ENCODE results near the gene KCNJ10. TPM values are rescaled to one million over a fixed set of nuclear protein-coding genes. Genes with fewer than 3 reads are reported as not detected.

KCNJ10 gene
- total RNA-seq, 1 donor from 2014 or later: 0.04 TPM

DNA sequence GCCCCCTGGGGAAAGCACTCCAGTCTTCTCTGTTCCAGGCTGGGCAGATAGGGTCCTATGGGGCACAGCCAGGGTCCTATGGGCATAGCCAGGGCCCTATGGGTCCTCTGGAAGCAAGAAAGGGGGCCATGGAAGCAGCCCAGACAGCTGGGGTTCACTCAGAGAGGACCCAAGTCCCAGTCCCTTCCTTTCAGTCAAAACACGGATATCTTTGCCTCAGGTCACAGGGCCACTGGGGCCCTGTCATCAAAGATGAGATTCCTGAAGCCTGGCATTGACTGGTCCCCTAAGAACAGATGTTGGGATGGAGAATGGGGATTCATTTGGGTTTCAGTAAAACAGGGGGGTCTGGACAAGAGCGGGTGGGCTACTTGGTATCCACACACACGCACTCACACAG is 19.9 kb upstream of the KCNJ10 start:
- Histone ChIP-seq H3K4me3 (ENCODE audit: low read depth, low read length) (no peak overlapping the region), H3K27me3 (ENCODE audit: control insufficient read depth, insufficient read depth, low read length) (no peaks in the 10 kb centered on the region), H3K36me3 (ENCODE audit: control insufficient read depth, insufficient read depth, low read length) (peaks cover 1% of the 10 kb centered on the region)
- TF ChIP-seq, protein P1, sequence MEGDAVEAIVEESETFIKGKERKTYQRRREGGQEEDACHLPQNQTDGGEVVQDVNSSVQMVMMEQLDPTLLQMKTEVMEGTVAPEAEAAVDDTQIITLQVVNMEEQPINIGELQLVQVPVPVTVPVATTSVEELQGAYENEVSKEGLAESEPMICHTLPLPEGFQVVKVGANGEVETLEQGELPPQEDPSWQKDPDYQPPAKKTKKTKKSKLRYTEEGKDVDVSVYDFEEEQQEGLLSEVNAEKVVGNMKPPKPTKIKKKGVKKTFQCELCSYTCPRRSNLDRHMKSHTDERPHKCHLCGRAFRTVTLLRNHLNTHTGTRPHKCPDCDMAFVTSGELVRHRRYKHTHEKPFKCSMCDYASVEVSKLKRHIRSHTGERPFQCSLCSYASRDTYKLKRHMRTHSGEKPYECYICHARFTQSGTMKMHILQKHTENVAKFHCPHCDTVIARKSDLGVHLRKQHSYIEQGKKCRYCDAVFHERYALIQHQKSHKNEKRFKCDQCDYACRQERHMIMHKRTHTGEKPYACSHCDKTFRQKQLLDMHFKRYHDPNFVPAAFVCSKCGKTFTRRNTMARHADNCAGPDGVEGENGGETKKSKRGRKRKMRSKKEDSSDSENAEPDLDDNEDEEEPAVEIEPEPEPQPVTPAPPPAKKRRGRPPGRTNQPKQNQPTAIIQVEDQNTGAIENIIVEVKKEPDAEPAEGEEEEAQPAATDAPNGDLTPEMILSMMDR (IDR thresholded peaks at IDR 0.05; ENCODE audit: insufficient read depth, low read length, poor library complexity, severe bottlenecking): no peak
- no peak for DNase-seq (ENCODE audit: low read depth)

DNA sequence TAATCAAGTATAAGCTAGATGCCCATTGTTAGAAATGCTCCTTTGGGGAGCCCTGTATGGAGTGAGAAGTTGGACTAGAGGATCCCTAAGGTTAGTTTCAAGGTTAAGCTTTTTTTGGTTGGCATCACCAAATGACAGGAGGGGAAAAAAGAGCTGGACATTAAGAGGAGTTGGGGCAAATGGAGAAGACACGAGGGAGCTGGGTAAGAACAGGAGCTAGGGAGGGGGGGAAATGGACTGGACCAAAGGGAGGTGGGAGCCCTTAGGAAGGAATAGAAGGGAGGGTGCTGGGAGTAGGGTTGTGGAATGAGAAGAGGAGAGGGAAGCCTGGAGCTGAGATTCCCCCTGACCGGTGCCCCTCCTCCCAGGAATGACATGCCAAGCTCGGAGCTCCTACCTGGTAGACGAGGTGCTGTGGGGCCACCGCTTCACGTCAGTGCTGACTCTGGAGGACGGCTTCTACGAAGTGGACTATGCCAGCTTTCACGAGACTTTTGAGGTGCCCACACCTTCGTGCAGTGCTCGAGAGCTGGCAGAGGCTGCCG is 17.2 kb upstream of the KCNJ10 start:
- DNase-seq (ENCODE audit: low read depth): no peak
- no peaks in the 10 kb centered on the region for H3K36me3 ChIP-seq (ENCODE audit: control insufficient read depth, insufficient read depth, low read length)
- TF ChIP-seq, protein P1 (IDR thresholded peaks at IDR 0.05; ENCODE audit: insufficient read depth, low read length, poor library complexity, severe bottlenecking): no peak
- no peak overlapping the region for H3K4me3 ChIP-seq (ENCODE audit: low read depth, low read length)
- peaks cover 23% of the 10 kb centered on the region for H3K27me3 ChIP-seq (ENCODE audit: control insufficient read depth, insufficient read depth, low read length)

GRCh38 chr1:160086456-160086892 is 16.5 kb upstream of the KCNJ10 start:
- Histone ChIP-seq H3K27me3 (ENCODE audit: control insufficient read depth, insufficient read depth, low read length) (peaks cover 28% of the 10 kb centered on the region), H3K36me3 (ENCODE audit: control insufficient read depth, insufficient read depth, low read length) (no peaks in the 10 kb centered on the region), H3K4me3 (ENCODE audit: low read depth, low read length) (no peak overlapping the region)
- no peak for DNase-seq (ENCODE audit: low read depth)
- TF ChIP-seq, protein P1 (IDR thresholded peaks at IDR 0.05; ENCODE audit: insufficient read depth, low read length, poor library complexity, severe bottlenecking): no peak

DNA sequence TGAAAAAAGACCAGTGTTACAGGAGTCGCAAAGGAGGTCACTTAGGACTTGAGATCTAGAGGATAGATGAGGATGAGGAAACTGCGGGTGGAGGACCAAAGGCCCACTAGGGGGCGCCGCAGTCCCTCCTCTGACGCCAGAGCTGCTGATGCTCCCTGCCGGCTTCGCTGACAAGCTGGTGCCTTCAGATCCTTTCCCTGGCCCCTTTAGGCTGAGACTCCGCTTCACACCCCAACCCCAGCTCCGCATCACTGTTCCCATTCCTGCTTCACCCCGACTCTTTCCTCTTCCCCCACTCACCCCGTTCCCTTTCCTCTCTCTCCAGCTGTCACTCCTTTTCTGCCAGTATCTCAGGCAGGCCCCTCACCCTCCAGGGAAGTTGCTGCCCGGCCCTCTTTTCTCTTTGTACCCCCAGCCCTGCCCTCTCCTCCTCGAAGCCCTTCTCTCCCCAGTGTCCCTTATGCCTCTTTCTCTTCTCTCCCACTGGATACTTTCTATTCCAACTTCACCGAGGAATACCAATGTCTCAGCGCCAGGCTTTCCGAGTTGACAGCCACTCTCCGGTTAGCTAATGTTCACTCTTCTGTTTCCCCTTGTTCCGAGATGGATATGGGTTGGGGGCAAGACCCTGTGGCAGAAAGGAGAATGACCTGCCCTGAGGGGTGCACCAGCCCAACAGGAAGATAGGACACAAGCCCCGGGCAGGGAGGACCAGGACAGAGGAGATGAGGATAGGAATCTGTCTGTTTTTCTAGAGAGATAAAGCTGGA is 15.9 kb upstream of the KCNJ10 start:
- H3K36me3 ChIP-seq (ENCODE audit: control insufficient read depth, insufficient read depth, low read length): no peaks in the 10 kb centered on the region
- DNase-seq (ENCODE audit: low read depth): no peak
- peaks cover 35% of the 10 kb centered on the region for H3K27me3 ChIP-seq (ENCODE audit: control insufficient read depth, insufficient read depth, low read length)
- no peak overlapping the region for H3K4me3 ChIP-seq (ENCODE audit: low read depth, low read length)
- TF ChIP-seq, protein P1 (IDR thresholded peaks at IDR 0.05; ENCODE audit: insufficient read depth, low read length, poor library complexity, severe bottlenecking): peak; percentile 95

DNA sequence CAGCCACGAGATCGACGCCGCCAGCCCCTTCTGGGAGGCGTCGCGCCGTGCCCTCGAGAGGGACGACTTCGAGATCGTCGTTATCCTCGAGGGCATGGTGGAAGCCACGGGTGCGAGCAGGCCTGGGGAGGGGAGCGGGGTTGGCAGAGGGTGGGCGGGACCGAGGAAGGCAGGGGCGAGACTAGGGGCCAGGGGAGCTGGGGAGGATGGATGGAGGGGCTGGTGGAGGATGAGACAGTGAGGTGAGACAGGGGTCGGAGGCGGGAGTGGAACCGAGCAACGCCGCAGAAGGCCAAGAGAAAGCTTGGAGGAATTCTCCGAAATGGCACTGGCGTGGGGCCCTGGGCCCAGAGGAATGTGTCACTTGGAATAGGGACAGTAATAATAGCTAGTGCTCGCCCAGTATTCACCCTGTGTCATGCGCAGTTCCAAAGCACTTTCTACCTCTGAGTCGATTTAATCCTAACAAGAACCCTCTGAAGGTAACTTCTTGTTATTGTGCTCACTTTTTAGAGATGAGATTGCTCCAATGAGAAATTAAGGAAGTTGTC is 14.9 kb upstream of the KCNJ10 start:
- TF ChIP-seq, protein P1 (IDR thresholded peaks at IDR 0.05; ENCODE audit: insufficient read depth, low read length, poor library complexity, severe bottlenecking): no peak
- DNase-seq (ENCODE audit: low read depth): no peak
- H3K27me3 ChIP-seq (ENCODE audit: control insufficient read depth, insufficient read depth, low read length): peaks cover 43% of the 10 kb centered on the region
- H3K36me3 ChIP-seq (ENCODE audit: control insufficient read depth, insufficient read depth, low read length): no peaks in the 10 kb centered on the region
- H3K4me3 ChIP-seq (ENCODE audit: low read depth, low read length): no peak overlapping the region

Measured in kidney epithelial cell (primary cell).